VCaP (cell line): ENCODE measurements around the gene PHLPP1.

Experiments used
- H3K27ac ChIP-seq: fragments of 450-650 bp; 2 replicates; pipeline ENCODE4 v1.5.1; 2017
- CTCF ChIP-seq: fragments of 450-650 bp; conservative IDR thresholded peaks from 2 replicates; pipeline ENCODE4 v1.5.1; 2017; ENCODE audit warnings: mild to moderate bottlenecking, moderate library complexity

PHLPP1 gene

DNA sequence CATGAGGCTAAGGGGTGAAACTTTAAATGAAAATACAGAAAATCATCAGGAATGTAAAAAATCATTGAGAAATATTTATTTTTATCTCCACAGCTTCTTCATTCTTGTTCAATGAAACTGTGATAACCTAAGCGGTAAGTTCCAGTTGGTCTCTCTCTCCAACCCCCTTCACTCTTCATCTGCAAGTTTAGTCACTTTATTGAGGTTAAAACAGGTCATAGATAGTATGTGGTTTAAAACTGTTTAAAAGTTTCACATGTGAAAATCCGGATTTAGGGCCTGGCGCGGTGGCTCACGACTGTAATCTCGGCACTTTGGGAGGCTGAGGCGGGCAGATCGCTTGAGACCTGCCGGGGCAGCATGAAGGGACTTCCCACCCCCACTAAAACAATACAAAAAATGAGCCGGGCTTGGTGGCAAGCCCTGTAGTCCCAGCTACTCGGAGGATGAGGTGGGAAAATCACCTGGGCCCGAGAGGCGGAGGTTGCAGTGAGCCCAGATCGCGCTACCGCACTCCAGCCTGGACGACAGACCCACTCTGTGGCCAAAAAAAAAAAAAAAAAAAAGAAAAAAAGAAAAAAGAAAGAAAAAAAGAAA is 1.6 kb upstream of the PHLPP1 start:
- TF ChIP-seq CTCF = no peak
- no peak overlapping the region for H3K27ac ChIP-seq

GRCh38 chr18:62714671-62715435 is 488 bp upstream of the PHLPP1 start:
- peak; percentile 88 for TF ChIP-seq CTCF
- peak overlapping the region; percentile 90 for H3K27ac ChIP-seq

DNA sequence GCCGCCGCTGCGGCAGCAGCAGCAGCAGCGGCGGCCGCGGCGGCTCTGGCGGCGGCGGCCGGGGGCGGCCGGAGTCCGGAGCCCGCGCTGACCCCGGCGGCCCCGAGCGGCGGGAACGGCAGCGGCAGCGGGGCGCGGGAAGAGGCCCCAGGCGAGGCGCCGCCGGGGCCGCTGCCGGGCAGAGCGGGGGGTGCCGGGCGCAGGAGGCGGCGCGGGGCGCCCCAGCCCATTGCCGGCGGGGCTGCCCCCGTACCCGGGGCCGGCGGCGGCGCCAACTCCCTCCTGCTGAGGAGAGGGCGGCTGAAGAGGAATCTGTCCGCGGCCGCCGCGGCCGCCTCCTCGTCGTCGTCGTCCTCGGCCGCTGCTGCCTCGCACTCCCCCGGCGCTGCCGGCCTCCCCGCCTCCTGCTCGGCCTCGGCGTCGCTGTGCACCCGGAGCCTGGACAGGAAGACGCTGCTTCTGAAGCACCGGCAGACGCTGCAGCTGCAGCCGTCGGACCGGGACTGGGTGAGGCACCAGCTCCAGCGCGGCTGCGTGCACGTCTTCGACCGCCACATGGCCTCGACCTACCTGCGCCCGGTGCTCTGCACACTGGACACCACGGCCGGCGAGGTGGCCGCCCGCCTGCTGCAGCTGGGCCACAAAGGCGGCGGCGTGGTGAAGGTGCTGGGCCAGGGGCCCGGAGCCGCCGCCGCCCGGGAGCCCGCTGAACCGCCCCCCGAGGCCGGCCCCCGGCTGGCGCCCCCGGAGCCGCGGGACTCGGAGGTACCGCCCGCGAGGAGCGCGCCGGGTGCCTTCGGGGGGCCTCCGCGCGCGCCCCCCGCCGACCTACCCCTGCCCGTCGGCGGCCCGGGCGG is 646 bp downstream of the PHLPP1 start:
- TF ChIP-seq CTCF = no peak
- H3K27ac ChIP-seq = peak overlapping the region; percentile 90

GRCh38 chr18:62716619-62717168 is 1.4 kb downstream of the PHLPP1 start:
- peak; percentile 36 for TF ChIP-seq CTCF
- peak overlapping the region; percentile 90 for H3K27ac ChIP-seq

DNA sequence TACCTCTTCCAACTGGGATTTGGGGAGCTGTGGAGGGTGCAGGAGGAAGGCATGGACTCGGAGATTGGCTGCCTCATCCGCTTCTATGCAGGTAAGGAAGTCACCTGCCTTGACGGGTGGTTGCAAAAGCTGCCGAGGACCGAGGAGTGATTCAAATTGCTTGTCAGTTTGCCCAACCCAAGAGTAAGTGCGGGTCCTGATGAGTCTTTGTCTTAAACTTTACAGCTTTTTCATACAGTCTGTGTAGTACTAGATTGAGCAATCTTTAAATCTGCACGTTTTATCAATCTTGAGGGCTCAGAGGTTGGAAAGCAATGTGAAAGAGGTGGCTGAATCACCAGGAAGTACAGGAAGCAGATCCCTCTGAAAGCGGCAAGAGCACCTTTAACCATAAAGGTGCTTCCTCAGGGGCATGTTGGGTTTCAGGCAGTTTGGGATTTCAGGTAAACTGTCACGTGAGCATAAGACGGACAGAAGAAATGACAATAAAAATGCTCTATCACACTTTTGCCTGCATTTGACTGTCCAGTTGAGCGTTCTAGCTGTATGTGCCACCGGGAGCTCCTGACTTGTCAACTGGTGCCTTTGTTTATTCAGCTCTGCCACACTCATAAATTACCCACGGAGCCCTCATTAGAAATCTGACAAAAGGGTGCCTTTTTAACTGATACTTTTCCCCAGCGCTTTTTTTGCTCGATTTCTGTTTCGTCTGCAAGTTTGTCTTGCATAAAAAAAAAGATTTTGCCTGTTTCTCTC is 2.0 kb downstream of the PHLPP1 start:
- TF ChIP-seq CTCF = no peak
- H3K27ac ChIP-seq = peak overlapping the region; percentile 90

DNA sequence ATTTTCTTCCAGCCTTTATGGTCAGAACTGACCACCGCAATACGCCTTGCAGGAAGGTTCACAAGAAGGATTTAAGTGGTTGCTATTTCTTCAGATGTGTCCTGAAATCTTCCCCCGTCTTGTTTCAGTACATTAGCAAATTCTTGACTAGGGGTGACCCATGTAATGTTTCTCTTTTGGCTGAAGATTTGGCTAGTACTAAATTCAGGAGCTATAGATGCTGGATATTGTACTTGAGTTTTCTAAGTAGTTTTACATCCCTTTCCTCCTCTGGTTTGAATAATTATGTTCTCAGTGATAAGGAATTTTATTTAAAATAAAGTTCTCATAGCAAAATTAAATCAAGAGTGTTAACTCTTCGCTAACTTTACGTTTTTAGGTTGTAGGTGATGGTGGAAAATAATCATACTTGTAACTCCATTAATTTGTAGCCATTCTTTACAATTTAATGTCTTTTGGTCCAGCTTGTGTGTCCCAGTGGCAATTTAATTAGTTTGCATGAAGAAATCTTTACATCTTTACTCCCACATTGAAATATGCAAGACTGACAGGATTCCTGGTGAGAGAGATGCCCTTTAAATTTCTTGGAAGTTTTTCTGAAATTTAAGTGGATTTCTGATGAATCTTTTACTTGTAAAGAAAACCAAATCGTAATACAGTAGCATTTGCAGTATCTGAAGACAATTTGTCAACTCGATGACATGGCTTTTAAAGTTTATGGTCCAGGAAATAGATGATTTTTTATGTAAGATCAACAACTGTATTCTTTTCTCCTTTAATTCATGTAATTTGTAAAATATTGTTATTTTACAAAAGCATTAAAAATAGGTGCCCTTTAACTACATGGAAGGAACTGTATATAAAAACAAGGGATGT is 2.8 kb downstream of the PHLPP1 start:
- H3K27ac ChIP-seq = peak overlapping the region; percentile 90
- no peak for TF ChIP-seq CTCF
